Mesothelial cell of epicardium (in vitro differentiated cells): ENCODE measurements around the gene DNAJC5G. TPM values are rescaled to one million over a fixed set of nuclear protein-coding genes. Genes with fewer than 3 reads are reported as not detected.
"Not testable (repeated sequence)": the region's sequence is repeated elsewhere in the genome, so short reads cannot be mapped to it uniquely, and the experiment has no call there.

ENCODE experiments used
- DNase-seq, 2 experiments: peaks; one replicate each; pipeline ENCODE4 v3.0.0; 2021; ENCODE audit warnings: low spot score in 2 of 2; ENCODE audit not compliant: unreplicated experiment in 2 of 2
- H3K27ac Mint-ChIP-seq: 2 replicates; pipeline ENCODE4 v1.8.0; 2021; ENCODE audit warnings: mixed read lengths
- H3K27me3 Mint-ChIP-seq: 2 replicates; pipeline ENCODE4 v1.8.0; 2021; ENCODE audit warnings: low read depth, mixed read lengths
- H3K36me3 Mint-ChIP-seq: 2 replicates; pipeline ENCODE4 v1.8.0; 2021; ENCODE audit warnings: mixed read lengths
- H3K4me1 Mint-ChIP-seq: 2 replicates; pipeline ENCODE4 v1.8.0; 2021; ENCODE audit warnings: mixed read lengths
- H3K4me3 Mint-ChIP-seq: 2 replicates; pipeline ENCODE4 v1.8.0; 2021; ENCODE audit warnings: mild to moderate bottlenecking, moderate library complexity, mixed read lengths
- H3K9me3 Mint-ChIP-seq: 2 replicates; pipeline ENCODE4 v1.8.0; 2021; ENCODE audit warnings: mixed read lengths
- total RNA-seq: library from RNA; stranded (reverse); gene quantifications from 3 replicates; pipeline ENCODE4 v1.2.1, GENCODE V29; 2021
- TF ChIP-seq, protein P1 (sequence below): fragments of 200-600 bp; sonication (generic); IDR thresholded peaks from one replicate; pipeline ENCODE4 v1.5.0; 2021; ENCODE audit warnings: antibody characterized with exemption; ENCODE audit not compliant: unreplicated experiment

Gene DNAJC5G
- total RNA-seq, 1 donor from 2014 or later = 0.18 TPM

GRCh38 chr2:27315122-27315521 is 39.9 kb downstream of the DNAJC5G start:
- Mint-ChIP-seq H3K27me3 (no peaks in the 10 kb centered on the region), H3K4me1 (peaks cover 3% of the 10 kb centered on the region), H3K36me3 (peaks cover 10% of the 10 kb centered on the region), H3K27ac (no peak overlapping the region), H3K9me3 (no peaks in the 10 kb centered on the region), H3K4me3 (no peak overlapping the region)
- TF ChIP-seq, protein P1, sequence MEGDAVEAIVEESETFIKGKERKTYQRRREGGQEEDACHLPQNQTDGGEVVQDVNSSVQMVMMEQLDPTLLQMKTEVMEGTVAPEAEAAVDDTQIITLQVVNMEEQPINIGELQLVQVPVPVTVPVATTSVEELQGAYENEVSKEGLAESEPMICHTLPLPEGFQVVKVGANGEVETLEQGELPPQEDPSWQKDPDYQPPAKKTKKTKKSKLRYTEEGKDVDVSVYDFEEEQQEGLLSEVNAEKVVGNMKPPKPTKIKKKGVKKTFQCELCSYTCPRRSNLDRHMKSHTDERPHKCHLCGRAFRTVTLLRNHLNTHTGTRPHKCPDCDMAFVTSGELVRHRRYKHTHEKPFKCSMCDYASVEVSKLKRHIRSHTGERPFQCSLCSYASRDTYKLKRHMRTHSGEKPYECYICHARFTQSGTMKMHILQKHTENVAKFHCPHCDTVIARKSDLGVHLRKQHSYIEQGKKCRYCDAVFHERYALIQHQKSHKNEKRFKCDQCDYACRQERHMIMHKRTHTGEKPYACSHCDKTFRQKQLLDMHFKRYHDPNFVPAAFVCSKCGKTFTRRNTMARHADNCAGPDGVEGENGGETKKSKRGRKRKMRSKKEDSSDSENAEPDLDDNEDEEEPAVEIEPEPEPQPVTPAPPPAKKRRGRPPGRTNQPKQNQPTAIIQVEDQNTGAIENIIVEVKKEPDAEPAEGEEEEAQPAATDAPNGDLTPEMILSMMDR = no peak
- DNase-seq = no peak

DNA sequence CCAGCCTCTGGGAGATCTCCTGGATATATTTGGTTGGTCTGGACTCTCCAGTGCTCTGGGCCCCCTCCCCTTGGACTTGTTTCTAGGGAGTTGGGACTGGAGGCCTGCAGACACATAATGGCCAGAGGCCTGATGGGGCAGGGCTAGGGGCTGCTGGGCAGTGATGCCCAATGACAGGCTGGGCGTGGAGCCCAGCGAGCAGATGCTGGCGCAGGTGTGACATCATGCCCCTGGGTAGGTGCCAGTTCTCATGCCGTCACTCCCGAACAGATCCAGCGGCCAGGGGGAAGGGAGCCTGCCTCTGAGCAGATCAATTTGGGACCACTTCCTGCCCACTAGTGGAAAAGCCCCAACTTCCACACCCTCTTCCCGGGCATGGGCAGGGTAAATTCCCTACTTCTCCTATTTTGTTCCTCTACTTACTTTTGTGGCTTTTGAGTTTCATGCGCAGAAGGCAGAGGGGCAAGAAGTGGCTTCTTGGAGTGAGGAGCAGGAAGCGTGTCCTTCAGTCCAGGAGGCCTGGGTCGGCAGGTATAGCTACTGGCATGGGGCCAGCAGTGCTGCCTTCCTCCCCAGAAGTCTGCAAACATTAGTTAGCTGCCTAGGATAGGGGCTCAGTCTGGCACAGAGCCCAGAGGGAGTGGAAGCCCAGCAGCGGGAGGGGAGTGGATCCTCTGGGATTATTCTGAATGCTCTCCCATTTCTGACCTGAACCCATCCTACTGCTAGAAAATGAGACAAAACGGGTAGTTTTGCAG is 41.6 kb downstream of the DNAJC5G start:
- TF ChIP-seq, protein P1 = no peak
- Mint-ChIP-seq H3K36me3 (peaks cover 2% of the 10 kb centered on the region), H3K4me1 (peaks cover 7% of the 10 kb centered on the region), H3K9me3 (no peaks in the 10 kb centered on the region), H3K27me3 (no peaks in the 10 kb centered on the region), H3K27ac (no peak overlapping the region), H3K4me3 (no peak overlapping the region)
- no peak for DNase-seq

DNA sequence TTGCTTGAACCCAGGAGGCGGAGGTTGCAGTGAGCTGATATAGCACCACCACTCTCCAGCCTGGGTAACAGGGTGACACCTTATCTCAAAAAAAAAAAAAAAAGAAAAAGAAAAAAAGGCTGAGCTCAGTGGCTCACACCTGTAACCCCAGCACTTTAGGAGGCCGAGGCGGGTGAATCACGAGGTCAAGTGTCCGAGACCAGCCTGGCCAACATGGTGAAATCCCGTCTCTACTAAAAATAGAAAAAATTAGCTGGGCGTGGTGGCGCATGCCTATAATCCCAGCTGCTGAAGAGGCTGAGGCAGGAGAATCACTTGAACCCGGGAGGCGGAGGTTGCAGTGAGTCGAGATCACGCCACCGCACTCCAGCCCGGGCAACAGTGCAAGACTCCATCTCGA is 44.6 kb downstream of the DNAJC5G start:
- H3K36me3 Mint-ChIP-seq, H3K27ac Mint-ChIP-seq, H3K4me3 Mint-ChIP-seq, H3K27me3 Mint-ChIP-seq, H3K9me3 Mint-ChIP-seq, DNase-seq: not testable (repeated sequence)
- H3K4me1 Mint-ChIP-seq = peaks cover 16% of the 10 kb centered on the region

DNA sequence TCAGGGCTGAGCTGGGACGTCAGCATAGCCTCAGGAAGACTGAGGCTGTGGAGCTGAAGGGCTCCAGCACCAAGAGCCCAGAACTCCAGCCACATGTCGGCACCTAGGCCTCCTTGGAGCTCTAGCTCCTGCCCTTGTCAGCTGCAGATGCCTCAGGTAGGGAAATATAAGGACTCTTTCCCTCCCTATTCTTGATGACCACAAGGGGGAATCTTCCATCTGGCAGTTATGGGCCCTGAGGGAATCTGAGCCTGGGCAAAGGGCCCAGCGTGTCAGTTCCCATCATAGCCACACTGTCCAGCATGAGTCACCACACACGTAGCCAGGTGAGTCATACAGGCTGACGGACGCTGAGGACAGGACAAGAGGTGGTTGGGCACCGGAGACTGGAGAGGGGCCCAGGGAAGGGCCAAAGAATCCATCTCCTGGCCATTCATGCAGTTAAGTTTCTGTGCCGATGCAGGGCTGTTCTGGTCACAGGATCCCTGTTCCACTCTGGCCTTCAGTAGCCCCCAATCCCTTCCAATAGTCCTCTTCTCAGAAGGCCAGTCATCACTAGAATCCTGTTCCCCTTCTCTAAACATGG is 45.8 kb downstream of the DNAJC5G start:
- TF ChIP-seq, protein P1 = peak; percentile 36
- DNase-seq = no peak
- H3K27ac Mint-ChIP-seq = peak overlapping the region; percentile 8
- no peaks in the 10 kb centered on the region for H3K36me3 Mint-ChIP-seq
- peaks cover 16% of the 10 kb centered on the region for H3K4me1 Mint-ChIP-seq
- H3K27me3 Mint-ChIP-seq = no peaks in the 10 kb centered on the region
- peak overlapping the region; percentile 91 for H3K4me3 Mint-ChIP-seq
- no peaks in the 10 kb centered on the region for H3K9me3 Mint-ChIP-seq

DNA sequence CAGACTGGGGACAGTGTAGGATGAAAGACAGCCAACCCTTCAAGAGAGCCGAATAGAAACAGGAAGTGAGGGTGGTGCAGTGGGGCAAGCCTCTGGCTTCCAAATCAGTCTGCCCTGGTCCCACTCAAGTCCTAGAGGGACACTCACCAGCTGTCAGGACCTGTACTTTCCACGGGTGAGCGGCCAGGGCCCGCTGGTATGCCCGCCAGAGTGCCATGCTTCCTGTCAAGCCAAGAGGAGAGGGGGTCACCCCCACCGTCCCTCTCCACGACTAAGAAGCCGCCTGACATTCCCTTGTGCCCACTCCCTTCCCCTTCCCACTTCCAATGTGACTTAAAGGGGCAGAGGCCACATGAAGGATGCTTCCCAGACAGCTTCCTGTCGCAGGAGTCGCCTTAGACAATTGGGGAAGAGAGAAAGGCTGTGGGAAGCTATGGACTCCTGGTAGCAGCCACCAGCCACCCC is 47.1 kb downstream of the DNAJC5G start:
- TF ChIP-seq, protein P1 = no peak
- H3K4me3 Mint-ChIP-seq = peak overlapping the region; percentile 91
- peaks cover 14% of the 10 kb centered on the region for H3K4me1 Mint-ChIP-seq
- no peak for DNase-seq
- no peaks in the 10 kb centered on the region for H3K9me3 Mint-ChIP-seq
- peak overlapping the region; percentile 99 for H3K27ac Mint-ChIP-seq
- H3K27me3 Mint-ChIP-seq = no peaks in the 10 kb centered on the region
- peaks cover 9% of the 10 kb centered on the region for H3K36me3 Mint-ChIP-seq
